LNCAP (cell line): ENCODE data around the gene S1PR3.

Experiments used
- TF ChIP-seq, protein P1 (sequence below): fragments of 450-650 bp; IDR thresholded peaks from 2 replicates; pipeline ENCODE4 v1.5.1; 2017; ENCODE audit warnings: mild to moderate bottlenecking

S1PR3 gene

DNA sequence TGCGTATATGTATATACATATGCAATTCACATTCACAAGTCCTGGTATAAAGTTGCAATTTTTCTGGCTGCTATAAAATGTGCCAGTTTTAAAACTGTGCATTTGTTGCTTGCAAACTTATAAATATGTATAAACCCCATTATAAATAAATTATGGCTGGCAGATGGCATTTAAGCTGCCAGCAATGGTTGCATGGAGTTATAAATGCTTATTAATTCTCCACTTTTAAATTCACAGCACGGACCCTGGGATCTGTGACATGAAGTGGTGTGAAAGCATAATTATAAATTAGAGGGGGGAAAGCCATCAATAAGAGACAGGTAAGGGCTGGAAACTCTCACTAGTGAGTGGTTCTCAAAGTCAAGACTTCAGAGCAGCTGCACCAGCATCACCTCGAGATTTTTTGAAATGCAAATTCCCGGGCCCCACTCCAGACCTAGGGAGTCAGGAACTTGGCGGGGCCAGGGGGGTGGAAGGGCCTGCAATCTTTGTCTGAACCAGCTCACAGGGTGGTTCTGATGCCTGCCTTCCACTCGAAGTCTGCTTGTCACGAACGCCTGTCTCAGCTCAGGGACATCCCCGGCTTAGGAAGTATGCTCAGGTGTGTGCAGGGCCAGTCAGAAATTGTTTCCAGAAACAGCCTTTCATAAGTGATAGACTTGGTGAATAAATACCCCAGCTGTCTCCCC, 16.9 kb downstream of the S1PR3 start:
- TF ChIP-seq, protein P1, sequence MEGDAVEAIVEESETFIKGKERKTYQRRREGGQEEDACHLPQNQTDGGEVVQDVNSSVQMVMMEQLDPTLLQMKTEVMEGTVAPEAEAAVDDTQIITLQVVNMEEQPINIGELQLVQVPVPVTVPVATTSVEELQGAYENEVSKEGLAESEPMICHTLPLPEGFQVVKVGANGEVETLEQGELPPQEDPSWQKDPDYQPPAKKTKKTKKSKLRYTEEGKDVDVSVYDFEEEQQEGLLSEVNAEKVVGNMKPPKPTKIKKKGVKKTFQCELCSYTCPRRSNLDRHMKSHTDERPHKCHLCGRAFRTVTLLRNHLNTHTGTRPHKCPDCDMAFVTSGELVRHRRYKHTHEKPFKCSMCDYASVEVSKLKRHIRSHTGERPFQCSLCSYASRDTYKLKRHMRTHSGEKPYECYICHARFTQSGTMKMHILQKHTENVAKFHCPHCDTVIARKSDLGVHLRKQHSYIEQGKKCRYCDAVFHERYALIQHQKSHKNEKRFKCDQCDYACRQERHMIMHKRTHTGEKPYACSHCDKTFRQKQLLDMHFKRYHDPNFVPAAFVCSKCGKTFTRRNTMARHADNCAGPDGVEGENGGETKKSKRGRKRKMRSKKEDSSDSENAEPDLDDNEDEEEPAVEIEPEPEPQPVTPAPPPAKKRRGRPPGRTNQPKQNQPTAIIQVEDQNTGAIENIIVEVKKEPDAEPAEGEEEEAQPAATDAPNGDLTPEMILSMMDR, result no peak

DNA sequence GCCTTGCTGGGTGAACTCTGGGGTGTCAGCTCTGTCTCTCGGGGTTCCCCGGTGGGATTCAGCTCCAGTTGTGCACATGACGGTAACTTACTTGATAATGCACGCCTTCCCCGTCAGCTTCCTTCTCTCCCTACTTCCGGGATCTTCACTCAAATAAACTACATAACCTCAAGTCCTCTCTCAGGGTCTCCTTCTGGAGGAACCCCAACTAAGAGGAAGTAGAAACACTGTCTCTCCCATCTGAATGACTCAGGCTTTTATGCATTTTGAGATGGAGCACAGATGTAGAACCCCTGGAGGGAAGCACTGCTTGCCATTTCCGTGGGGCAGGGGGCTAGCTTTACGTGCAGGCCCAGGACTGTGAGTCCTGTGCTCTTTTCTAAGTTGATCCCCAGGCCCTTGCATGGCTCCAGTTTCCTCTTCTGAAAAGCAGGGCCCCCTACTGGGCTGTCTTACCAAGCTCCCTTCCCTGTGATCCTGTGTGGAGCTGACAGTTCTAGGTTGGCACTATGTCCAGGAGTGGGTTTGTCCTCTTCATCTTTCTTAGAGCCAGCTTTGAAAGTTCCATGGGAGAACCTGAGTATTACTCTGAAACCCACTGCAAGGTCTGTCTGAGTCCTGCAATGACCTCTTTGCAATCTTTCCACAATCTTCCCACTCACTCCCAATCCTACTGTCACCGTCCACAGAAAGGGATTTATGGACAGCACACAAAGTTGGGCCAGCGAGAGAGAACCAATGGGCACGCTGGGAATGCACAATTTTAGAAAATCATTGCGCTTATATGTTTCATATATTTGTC, 17.7 kb downstream of the S1PR3 start:
- TF ChIP-seq, protein P1, result no peak

DNA sequence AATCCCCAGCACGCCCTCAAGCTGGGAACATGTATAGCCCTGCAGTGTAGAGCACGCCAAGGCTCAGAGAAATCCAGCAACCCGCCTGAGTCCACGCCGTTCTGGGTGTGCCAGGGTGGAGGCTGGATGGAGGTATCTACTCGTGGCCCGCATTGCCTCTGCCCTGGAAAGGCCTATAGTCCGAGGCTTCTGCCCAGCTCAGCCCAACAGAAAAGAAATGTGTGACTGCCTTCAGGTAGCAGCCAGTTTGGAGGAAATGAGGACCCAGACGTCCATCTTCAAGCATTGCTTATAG, 18.2 kb downstream of the S1PR3 start:
- TF ChIP-seq, protein P1, result no peak

DNA sequence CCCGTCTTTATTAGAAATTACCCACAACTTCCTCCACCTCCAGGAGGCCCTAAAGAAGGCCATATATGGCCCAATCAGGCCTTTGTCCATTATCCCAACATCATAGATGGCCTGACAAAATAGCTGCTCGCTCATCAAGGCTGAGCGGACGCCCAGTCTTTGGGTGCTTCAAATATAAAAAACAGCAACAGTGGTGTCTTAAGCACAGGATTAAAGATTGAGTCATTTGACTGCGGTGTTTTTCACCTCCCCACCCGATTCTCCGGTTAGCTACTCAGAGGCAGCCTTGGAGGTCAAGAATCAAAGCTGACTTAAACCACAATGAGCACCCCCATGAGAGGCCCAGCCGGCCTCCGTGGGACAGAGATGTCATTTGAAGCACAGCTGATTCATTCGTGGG, 18.8 kb downstream of the S1PR3 start:
- TF ChIP-seq, protein P1, result no peak

DNA sequence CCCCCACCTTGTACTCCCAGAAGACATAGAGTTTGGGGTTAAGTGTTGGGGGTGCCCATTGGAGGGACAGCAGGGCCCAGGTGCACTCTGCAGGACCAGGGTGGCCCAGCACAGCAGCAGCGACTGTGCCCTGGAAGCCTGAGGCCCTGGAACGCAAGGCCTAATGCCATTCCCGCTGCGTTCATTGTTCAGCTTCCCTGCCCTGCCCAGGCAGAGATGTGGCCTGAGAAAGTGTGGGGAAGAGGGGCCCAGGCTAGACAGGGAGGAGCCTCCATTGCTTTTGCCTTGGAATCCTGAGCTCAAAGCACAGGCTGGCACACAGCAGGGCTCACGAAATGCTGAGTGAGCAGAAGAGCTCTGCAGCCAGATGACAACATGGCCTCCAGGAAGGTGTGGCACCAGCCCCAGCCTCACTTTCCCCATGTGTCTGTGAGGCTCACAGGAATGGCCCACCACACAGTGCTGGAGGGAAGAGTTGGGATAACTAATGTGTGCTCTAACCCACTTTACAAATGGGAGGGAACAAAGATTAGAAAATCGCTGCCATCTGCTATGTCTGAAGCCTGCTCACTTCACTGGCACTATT, 19.4 kb downstream of the S1PR3 start:
- TF ChIP-seq, protein P1, result no peak

DNA sequence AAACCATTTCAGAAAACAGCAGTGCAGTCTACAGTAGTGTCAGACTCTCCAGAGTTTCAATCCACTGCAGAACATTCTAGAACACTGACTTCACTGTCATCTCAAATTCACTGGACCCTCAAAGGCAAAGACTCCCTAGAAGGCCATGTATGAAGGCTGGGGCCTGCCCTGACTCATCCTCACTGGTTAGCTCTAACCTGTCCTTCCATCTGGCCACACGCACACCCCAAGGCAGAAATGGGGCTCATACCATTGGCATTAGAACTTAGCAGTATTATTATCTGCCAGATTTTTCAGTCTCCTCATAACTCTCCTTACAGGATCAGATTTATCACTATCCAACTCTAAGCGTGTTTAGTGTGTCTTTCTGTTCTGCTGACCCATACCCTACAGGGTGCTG, 20.4 kb downstream of the S1PR3 start:
- TF ChIP-seq, protein P1, result no peak

DNA sequence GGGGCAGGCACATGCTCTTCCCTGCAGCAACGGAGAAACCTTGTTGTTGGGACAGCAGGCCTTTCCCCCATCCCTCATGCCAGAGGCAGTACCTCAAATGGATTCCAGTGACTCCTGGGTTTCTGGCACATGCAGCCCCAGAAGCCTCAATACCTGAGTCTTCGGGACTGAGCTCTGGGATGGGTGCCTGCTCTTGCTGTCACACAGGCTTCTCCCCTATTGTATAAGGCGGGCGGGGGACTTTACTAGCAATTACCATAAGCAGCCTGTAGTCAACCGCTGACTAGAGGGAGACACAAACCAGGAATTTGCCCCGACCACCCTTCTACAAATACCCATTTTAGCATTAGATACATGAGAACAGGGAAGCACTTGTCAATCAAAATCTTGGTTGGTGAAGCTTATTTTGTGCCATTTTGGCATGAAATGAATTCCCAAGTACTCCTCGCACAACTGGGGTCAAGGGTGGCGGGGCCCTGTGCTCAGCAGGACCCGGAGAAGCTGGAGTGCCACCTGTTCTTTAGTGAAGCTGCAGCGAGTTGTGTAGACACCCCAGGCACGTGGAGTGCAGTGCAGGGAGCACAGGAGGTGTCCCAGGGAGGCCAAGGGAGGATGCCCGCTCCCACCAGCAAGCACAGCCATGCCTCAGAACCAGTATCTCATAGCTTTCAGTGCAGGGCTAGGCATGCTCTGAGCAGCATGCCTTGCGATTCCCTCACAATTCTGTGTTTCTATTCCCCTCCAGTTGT, 21.2 kb downstream of the S1PR3 start:
- TF ChIP-seq, protein P1, result no peak
